ENCODE data around the gene OR13C4.
"Not testable (repeated sequence)": the region's sequence is repeated elsewhere in the genome, so short reads cannot be mapped to it uniquely, and the experiment has no call there.

The OR13C4 gene

GRCh38 chr9:104527109-104527508 is at the start of gene OR13C4:
TSS of gene OR13C4 (minus strand) at chr9:104527209. CDS start at chr9:104527209, 0 bp downstream.
- DNase-seq: no peak

- DNase-seq: no peak
These were observed 48.4 kb upstream of the OR13C4 start for GRCh38 chr9:104575456-104575855.

GRCh38 chr9:104572612-104573011 is 45.6 kb upstream of the OR13C4 start:
- no peak for DNase-seq

GRCh38 chr9:104568868-104569267 is 41.9 kb upstream of the OR13C4 start, which contains the start of gene OR13C8:
TSS of gene OR13C8 (plus strand) at chr9:104569168. CDS start at chr9:104569168, 0 bp downstream.
- no peak for DNase-seq

GRCh38 chr9:104564358-104564757 is 37.3 kb upstream of the OR13C4 start:
- no peak for DNase-seq

GRCh38 chr9:104556830-104557634 is 30.0 kb upstream of the OR13C4 start:
- no peak for DNase-seq

GRCh38 chr9:104555521-104555920 is 28.5 kb upstream of the OR13C4 start:
- no peak for DNase-seq

- DNase-seq: no peak
These were observed 26.3 kb upstream of the OR13C4 start for GRCh38 chr9:104553261-104553660.

- DNase-seq: no peak
These were observed 17.6 kb upstream of the OR13C4 start for GRCh38 chr9:104544644-104545043.

- no peak for DNase-seq
These were observed 12.3 kb upstream of the OR13C4 start for GRCh38 chr9:104539275-104539674.

GRCh38 chr9:104536756-104537155 is 9.7 kb upstream of the OR13C4 start, which contains the start of gene OR13C3:
TSS of gene OR13C3 (minus strand) at chr9:104536856. CDS start at chr9:104536723, 133 bp downstream.
- no peak for DNase-seq

GRCh38 chr9:104520241-104520640 is 6.8 kb downstream of the OR13C4 start:
- not testable (repeated sequence) for DNase-seq

- DNase-seq: no peak
These were observed 12.1 kb downstream of the OR13C4 start for GRCh38 chr9:104514901-104515300.

- no peak for DNase-seq
These were observed 20.4 kb downstream of the OR13C4 start for GRCh38 chr9:104506565-104506964.

- no peak for DNase-seq
These were observed 23.0 kb downstream of the OR13C4 start, which contains the start of gene OR13F1 for GRCh38 chr9:104503963-104504362. TSS of gene OR13F1 (plus strand) at chr9:104504263. CDS start at chr9:104504263, 0 bp downstream.

- no peak for DNase-seq
These were observed 23.6 kb downstream of the OR13C4 start for GRCh38 chr9:104503440-104503839.

GRCh38 chr9:104494808-104495207 is 32.2 kb downstream of the OR13C4 start:
- no peak for DNase-seq

- DNase-seq: no peak
These were observed 42.0 kb downstream of the OR13C4 start for GRCh38 chr9:104485014-104485413.

GRCh38 chr9:104482921-104483570 is 44.0 kb downstream of the OR13C4 start:
- no peak for DNase-seq

Data from CD4-positive, alpha-beta T cell treated with Interferon gamma for 1 hour (primary cell).